ENCODE results near the gene CTXN1. TPM values are rescaled to one million over a fixed set of nuclear protein-coding genes. Genes with fewer than 3 reads are reported as not detected.

CTXN1 gene
- total and polyA plus RNA-seq, 4 experiments from 2014 or later = not detected

- peaks cover 6 to 31% (median 19%) of the 10 kb centered on the region in 4 donors for H3K4me1 Mint-ChIP-seq
- H3K27ac ChIP-seq (ENCODE audit: low read depth, low read length) = no peak within 1 kb of the TSS
- intact Hi-C loops (cut with micrococcal nuclease) = no loop called here
- peaks cover 13% of the 10 kb centered on the region for H3K27me3 ChIP-seq (ENCODE audit: insufficient read depth, low read length)
- H3K9me3 ChIP-seq (ENCODE audit: control insufficient read depth in 1 of 2, low read length in 2 of 2) = no peaks in the 10 kb centered on the region
- peak within 1 kb of the TSS; percentile 11 to 72 (median 60) for H3K4me3 Mint-ChIP-seq
- ChIA-PET POLR2A (ENCODE audit: partially characterized antibody) (interaction anchor here (2.4 kb wide), 1 partner anchor 11 kb away, joined by 12 read pairs; the partner anchor contains the start of gene MAP2K7), CTCF (ENCODE audit: partially characterized antibody) (no interaction called here)
- peaks cover 0 to 3% (median 0%) of the 10 kb centered on the region in 8 donors for H3K9me3 Mint-ChIP-seq
- peak in 1 of 5 donors; percentile 20 for DNase-seq
- H3K4me3 ChIP-seq (ENCODE audit: low read length in 2 of 2) = no peak within 1 kb of the TSS
- peak within 1 kb of the TSS in 2 of 7 donors; percentile 37 to 57 for H3K27ac Mint-ChIP-seq
- peaks cover 19% of the 10 kb centered on the region in 2 donors for H3K36me3 Mint-ChIP-seq
- H3K36me3 ChIP-seq (ENCODE audit: insufficient read depth, low read length) = peaks cover 7% of the 10 kb centered on the region
- H3K27me3 Mint-ChIP-seq = peaks cover 15 to 21% of the 10 kb centered on the region in 2 donors
- H3K4me1 ChIP-seq (ENCODE audit: insufficient read depth, low read length) = peaks cover 33% of the 10 kb centered on the region
These were observed 11.3 kb downstream of the CTXN1 start, which contains the start of gene TGFBR3L for GRCh38 chr19:7914598-7915045. TSS of gene TGFBR3L (plus strand) at chr19:7914830.

- Histone ChIP-seq H3K9me3 (ENCODE audit: control insufficient read depth in 1 of 2, low read length in 2 of 2) (no peaks in the 10 kb centered on the region), H3K4me1 (ENCODE audit: insufficient read depth, low read length) (peaks cover 29% of the 10 kb centered on the region), H3K4me3 (ENCODE audit: low read length in 2 of 2) (no peak overlapping the region), H3K27ac (ENCODE audit: low read depth, low read length) (no peak overlapping the region), H3K27me3 (ENCODE audit: insufficient read depth, low read length) (peaks cover 13% of the 10 kb centered on the region), H3K36me3 (ENCODE audit: insufficient read depth, low read length) (peaks cover 7% of the 10 kb centered on the region)
- Mint-ChIP-seq H3K9me3 (peaks cover 0 to 3% (median 0%) of the 10 kb centered on the region in 8 donors), H3K4me1 (peaks cover 5 to 26% (median 17%) of the 10 kb centered on the region in 4 donors), H3K27ac (peak overlapping the region in 1 of 7 donors; percentile 21), H3K27me3 (peaks cover 14 to 20% of the 10 kb centered on the region in 2 donors), H3K4me3 (peak overlapping the region in 1 of 8 donors; percentile 57), H3K36me3 (peaks cover 19% of the 10 kb centered on the region in 2 donors)
- intact Hi-C loops (cut with micrococcal nuclease) = no loop called here
- CTCF ChIA-PET (ENCODE audit: partially characterized antibody) = no interaction called here
- POLR2A ChIA-PET (ENCODE audit: partially characterized antibody) = interaction anchor here (2.4 kb wide), 1 partner anchor 10 kb away, joined by 12 read pairs; the partner anchor contains the start of gene MAP2K7
- peak in 1 of 5 donors; percentile 36 for DNase-seq
These were observed 11.8 kb downstream of the CTXN1 start for GRCh38 chr19:7914099-7914498.

- POLR2A ChIA-PET (ENCODE audit: partially characterized antibody) = interaction anchor here (1.3 kb wide), 1 partner anchor 10 kb away, joined by 4 read pairs; the partner anchor contains the start of gene MAP2K7
- Histone ChIP-seq H3K27me3 (ENCODE audit: insufficient read depth, low read length) (peaks cover 11% of the 10 kb centered on the region), H3K4me1 (ENCODE audit: insufficient read depth, low read length) (peaks cover 26% of the 10 kb centered on the region), H3K9me3 (ENCODE audit: control insufficient read depth in 1 of 2, low read length in 2 of 2) (no peaks in the 10 kb centered on the region), H3K4me3 (ENCODE audit: low read length in 2 of 2) (no peak overlapping the region), H3K36me3 (ENCODE audit: insufficient read depth, low read length) (peaks cover 7% of the 10 kb centered on the region), H3K27ac (ENCODE audit: low read depth, low read length) (no peak overlapping the region)
- intact Hi-C loops (cut with micrococcal nuclease) = no loop called here
- H3K36me3 Mint-ChIP-seq = peaks cover 19% of the 10 kb centered on the region in 2 donors
- peaks cover 0 to 3% (median 0%) of the 10 kb centered on the region in 8 donors for H3K9me3 Mint-ChIP-seq
- peaks cover 14 to 20% of the 10 kb centered on the region in 2 donors for H3K27me3 Mint-ChIP-seq
- H3K4me3 Mint-ChIP-seq = no peak overlapping the region
- CTCF ChIA-PET (ENCODE audit: partially characterized antibody) = no interaction called here
- H3K27ac Mint-ChIP-seq = no peak overlapping the region
- no peak for DNase-seq
- H3K4me1 Mint-ChIP-seq = peaks cover 5 to 25% (median 16%) of the 10 kb centered on the region in 4 donors
These were observed 12.3 kb downstream of the CTXN1 start for GRCh38 chr19:7913652-7914051.

DNA sequence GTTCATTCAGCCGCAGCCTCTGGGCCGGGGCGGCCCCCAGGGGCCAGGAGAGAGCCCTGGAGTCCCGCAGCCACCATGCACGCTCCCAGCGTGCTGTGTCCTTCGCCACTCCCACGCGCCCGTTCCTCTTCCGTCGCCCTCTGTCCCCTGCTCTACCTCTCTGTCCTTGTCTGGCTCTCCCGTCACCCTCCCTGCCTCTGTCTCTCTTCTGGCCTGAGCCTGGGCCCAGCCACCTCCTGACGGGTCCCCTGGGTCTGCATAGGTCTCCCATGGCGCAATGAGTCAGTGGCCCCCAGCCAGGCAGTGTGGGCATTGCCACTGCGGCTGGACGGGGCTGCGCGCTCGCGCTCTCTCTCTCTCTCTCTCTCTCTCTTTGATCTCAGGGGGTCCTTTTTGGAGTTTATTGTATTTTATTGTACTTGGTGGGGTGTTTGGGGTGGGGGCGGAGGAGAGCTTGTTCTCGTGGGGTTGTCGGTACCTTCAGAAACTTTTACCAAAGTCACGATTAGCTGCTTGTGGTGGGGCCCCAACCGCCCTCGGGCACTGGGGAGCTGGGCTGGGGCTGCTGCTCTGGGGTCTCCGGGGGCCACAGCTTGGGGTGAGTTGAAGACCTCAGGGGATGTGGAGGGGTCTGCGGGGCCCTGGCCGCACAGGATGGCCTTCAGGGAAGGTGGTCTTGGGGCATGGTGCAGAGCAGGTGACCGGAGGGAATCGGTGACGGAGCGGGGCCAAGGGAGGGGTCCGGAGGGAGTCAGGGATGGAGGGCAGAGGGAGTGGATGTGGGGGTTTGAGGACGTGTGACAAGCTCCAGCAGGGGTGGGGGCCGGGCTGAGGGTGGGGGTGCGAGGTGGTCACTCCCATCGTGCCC, 13.0 kb downstream of the CTXN1 start:
- Histone ChIP-seq H3K36me3 (ENCODE audit: insufficient read depth, low read length) (peaks cover 7% of the 10 kb centered on the region), H3K4me1 (ENCODE audit: insufficient read depth, low read length) (peaks cover 19% of the 10 kb centered on the region), H3K27ac (ENCODE audit: low read depth, low read length) (no peak overlapping the region), H3K27me3 (ENCODE audit: insufficient read depth, low read length) (peaks cover 8% of the 10 kb centered on the region), H3K9me3 (ENCODE audit: control insufficient read depth in 1 of 2, low read length in 2 of 2) (no peaks in the 10 kb centered on the region), H3K4me3 (ENCODE audit: low read length in 2 of 2) (no peak overlapping the region)
- Mint-ChIP-seq H3K4me3 (peak overlapping the region in 1 of 8 donors; percentile 42), H3K36me3 (peaks cover 19% of the 10 kb centered on the region in 2 donors), H3K9me3 (peaks cover 0 to 3% (median 0%) of the 10 kb centered on the region in 8 donors), H3K27ac (peak overlapping the region in 1 of 7 donors; percentile 27), H3K27me3 (peaks cover 10 to 16% of the 10 kb centered on the region in 2 donors), H3K4me1 (peaks cover 5 to 18% (median 12%) of the 10 kb centered on the region in 4 donors)
- DNase-seq = peak in 1 of 5 donors; percentile 23
- ChIA-PET POLR2A (ENCODE audit: partially characterized antibody) (interaction anchor here (0.6 to 1.3 kb wide), 2 partner anchors 9 to 13 kb away, joined by 3 to 4 read pairs; partner anchors contain the start of gene MAP2K7), CTCF (ENCODE audit: partially characterized antibody) (interaction anchor here (1.3 kb wide), 1 partner anchor 11 kb away, joined by 3 read pairs; no protein-coding TSS in a partner anchor)
- intact Hi-C loops (cut with micrococcal nuclease) = no loop called here

GRCh38 chr19:7912144-7912696, 13.7 kb downstream of the CTXN1 start:
- Histone ChIP-seq H3K4me1 (ENCODE audit: insufficient read depth, low read length) (peaks cover 19% of the 10 kb centered on the region), H3K4me3 (ENCODE audit: low read length in 2 of 2) (no peak overlapping the region), H3K9me3 (ENCODE audit: control insufficient read depth in 1 of 2, low read length in 2 of 2) (no peaks in the 10 kb centered on the region), H3K27ac (ENCODE audit: low read depth, low read length) (no peak overlapping the region), H3K27me3 (ENCODE audit: insufficient read depth, low read length) (peaks cover 5% of the 10 kb centered on the region), H3K36me3 (ENCODE audit: insufficient read depth, low read length) (peaks cover 7% of the 10 kb centered on the region)
- Mint-ChIP-seq H3K27ac (peak overlapping the region in 1 of 7 donors; percentile 51), H3K36me3 (peaks cover 19% of the 10 kb centered on the region in 2 donors), H3K4me3 (peak overlapping the region in 1 of 8 donors; percentile 43), H3K4me1 (peaks cover 5 to 18% (median 10%) of the 10 kb centered on the region in 4 donors), H3K9me3 (peaks cover 0 to 3% (median 0%) of the 10 kb centered on the region in 8 donors), H3K27me3 (peaks cover 9 to 15% of the 10 kb centered on the region in 2 donors)
- ChIA-PET POLR2A (ENCODE audit: partially characterized antibody) (interaction anchor here (1.2 to 1.4 kb wide), 2 partner anchors 8 to 43 kb away, joined by 3 to 6 read pairs; partner anchors contain the start of gene SNAPC2), CTCF (ENCODE audit: partially characterized antibody) (interaction anchor here (1.3 kb wide), 1 partner anchor 12 kb away, joined by 3 read pairs; no protein-coding TSS in a partner anchor)
- intact Hi-C loops (cut with micrococcal nuclease) = no loop called here
- DNase-seq = peak in 1 of 5 donors; percentile 35

DNA sequence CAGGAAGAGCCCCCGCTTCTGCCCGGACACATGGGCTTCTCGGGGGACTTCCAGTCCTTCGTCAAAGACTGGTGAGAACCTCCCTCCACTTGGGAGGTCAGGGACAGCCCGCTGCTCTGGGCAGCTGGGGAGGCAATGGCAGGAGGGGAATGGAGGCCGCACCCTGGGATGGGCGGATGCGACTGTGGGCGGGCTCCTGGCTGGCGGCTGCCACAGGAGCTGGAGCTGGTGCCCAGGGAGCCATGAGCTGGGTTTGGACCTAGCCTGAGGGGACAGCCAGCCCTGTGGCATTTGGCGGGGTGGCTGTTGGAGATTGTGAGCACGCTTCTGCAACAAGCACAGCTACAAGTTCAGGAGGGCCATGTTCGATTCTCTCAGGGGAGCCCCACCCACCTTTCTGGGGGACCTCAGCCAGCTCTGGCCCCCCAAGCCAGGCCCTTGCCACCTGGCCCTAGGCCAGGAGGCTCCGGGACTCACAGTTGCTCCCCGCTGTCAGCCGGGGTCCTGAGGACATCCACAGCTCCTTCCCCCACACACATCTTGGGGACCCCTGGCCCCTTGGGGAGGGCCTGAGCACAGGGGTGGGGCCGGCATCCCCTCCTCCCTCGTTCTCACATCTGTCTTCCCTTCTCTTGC, 14.3 kb downstream of the CTXN1 start:
- H3K27ac Mint-ChIP-seq = peak overlapping the region in 1 of 7 donors; percentile 51
- H3K36me3 Mint-ChIP-seq = peaks cover 19% of the 10 kb centered on the region in 2 donors
- Histone ChIP-seq H3K4me3 (ENCODE audit: low read length in 2 of 2) (no peak overlapping the region), H3K36me3 (ENCODE audit: insufficient read depth, low read length) (peaks cover 7% of the 10 kb centered on the region), H3K4me1 (ENCODE audit: insufficient read depth, low read length) (peaks cover 14% of the 10 kb centered on the region), H3K27ac (ENCODE audit: low read depth, low read length) (no peak overlapping the region), H3K27me3 (ENCODE audit: insufficient read depth, low read length) (no peaks in the 10 kb centered on the region), H3K9me3 (ENCODE audit: control insufficient read depth in 1 of 2, low read length in 2 of 2) (no peaks in the 10 kb centered on the region)
- peaks cover 8 to 12% of the 10 kb centered on the region in 2 donors for H3K27me3 Mint-ChIP-seq
- DNase-seq = no peak
- peaks cover 3 to 16% (median 6%) of the 10 kb centered on the region in 4 donors for H3K4me1 Mint-ChIP-seq
- intact Hi-C loops (cut with micrococcal nuclease) = no loop called here
- H3K4me3 Mint-ChIP-seq = peak overlapping the region in 1 of 8 donors; percentile 43
- ChIA-PET POLR2A (ENCODE audit: partially characterized antibody) (interaction anchor here (1.2 to 1.4 kb wide), 2 partner anchors 8 to 42 kb away, joined by 3 to 6 read pairs; partner anchors contain the start of gene SNAPC2), CTCF (ENCODE audit: partially characterized antibody) (interaction anchor here (1.3 kb wide), 1 partner anchor 12 kb away, joined by 3 read pairs; no protein-coding TSS in a partner anchor)
- H3K9me3 Mint-ChIP-seq = no peaks in the 10 kb centered on the region
